ENCODE measurements around the gene EFL1. TPM values are rescaled to one million over a fixed set of nuclear protein-coding genes. Genes with fewer than 3 reads are reported as not detected.

EFL1 gene
- total and polyA plus RNA-seq, 9 of the 15 experiments (the other 6 are each of a cell fraction or from before 2014, with no cell fraction given): 4.8 to 32.5 (median 16.9) TPM

DNA sequence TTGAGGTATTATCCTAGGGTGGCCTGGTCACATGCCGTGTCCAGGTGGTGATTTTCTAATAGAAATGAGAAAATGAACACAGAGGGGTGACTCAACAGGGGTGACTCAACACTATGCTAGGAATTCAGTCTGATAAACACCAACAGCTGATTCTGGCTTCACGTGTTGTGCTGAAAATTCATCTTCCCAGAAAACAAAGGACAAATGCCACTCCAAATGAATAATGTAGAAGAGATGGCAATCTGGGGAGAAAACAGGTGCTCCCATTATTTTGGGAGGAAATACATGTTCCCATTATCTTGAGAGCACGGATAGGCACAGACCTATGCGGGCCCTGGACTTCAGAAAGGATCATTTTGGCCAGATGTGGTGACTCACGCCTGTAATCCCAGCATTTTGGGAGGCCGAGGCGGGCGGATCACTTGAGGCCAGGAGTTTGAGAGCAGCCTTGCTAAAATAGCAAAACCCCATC is 115.5 kb downstream of the EFL1 start (continued):
- TF ChIP-seq, protein P1, sequence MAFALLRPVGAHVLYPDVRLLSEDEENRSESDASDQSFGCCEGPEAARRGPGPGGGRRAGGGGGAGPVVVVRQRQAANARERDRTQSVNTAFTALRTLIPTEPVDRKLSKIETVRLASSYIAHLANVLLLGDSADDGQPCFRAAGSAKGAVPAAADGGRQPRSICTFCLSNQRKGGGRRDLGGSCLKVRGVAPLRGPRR (CRISPR knock-in tag; IDR thresholded peaks at IDR 0.05): no peak
- TF ChIP-seq RBM22 (IDR thresholded peaks at IDR 0.05; ENCODE audit: low read depth, low read length, poor library complexity, severe bottlenecking): no peak
- TF ChIP-seq MAZ (CRISPR knock-in tag; conservative IDR thresholded peaks at IDR 0.05 in 1 of 2, IDR thresholded peaks at IDR 0.05 in 1 of 2): no peak
- TF ChIP-seq, protein P2, sequence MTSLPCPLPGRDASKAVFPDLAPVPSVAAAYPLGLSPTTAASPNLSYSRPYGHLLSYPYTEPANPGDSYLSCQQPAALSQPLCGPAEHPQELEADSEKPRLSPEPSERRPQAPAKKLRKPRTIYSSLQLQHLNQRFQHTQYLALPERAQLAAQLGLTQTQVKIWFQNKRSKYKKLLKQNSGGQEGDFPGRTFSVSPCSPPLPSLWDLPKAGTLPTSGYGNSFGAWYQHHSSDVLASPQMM (CRISPR knock-in tag; IDR thresholded peaks at IDR 0.05): no peak

GRCh38 chr15:82146576-82146975 is 116.0 kb downstream of the EFL1 start:
- Histone ChIP-seq H3K9me3 (replicated peaks; ENCODE audit: control insufficient read depth, insufficient read depth, low read depth, low read length) (no peaks in the 10 kb centered on the region), H3K4me2 (ENCODE audit: insufficient read depth, low read length) (peak overlapping the region; percentile 22; the same call in 1 of the 2 replicates), H2AFZ (ENCODE audit: low read depth, low read length) (no peak overlapping the region), H3K27ac (ENCODE audit: extremely low read depth, low read depth, low read length) (peak overlapping the region; percentile 64; the same call in 2 of the 3 replicates), H3K4me1 (replicated peaks in 1 of 2; ENCODE audit: control insufficient read depth in 2 of 2, insufficient read depth in 2 of 2, low read length in 2 of 2) (peaks cover 4 to 9% of the 10 kb centered on the region in 2 experiments; a peak in 2 of 5 replicates), H3K9me1 (ENCODE audit: control insufficient read depth, insufficient read depth, low read length) (no peaks in the 10 kb centered on the region), H4K20me1 (replicated peaks; ENCODE audit: control insufficient read depth, insufficient read depth, low read length) (no peaks in the 10 kb centered on the region), H3K9ac (ENCODE audit: insufficient read depth in 1 of 2, low read depth in 2 of 2, low read length in 2 of 2) (no peak overlapping the region), H3K27me3 (ENCODE audit: control insufficient read depth in 2 of 2, insufficient read depth in 2 of 2, low read length in 2 of 2) (no peaks in the 10 kb centered on the region), H3K36me3 (ENCODE audit: control insufficient read depth, insufficient read depth, low read length) (peaks cover 16% of the 10 kb centered on the region; the same call in 2 of the 3 replicates), H3K4me3 (no peak overlapping the region), H3K79me2 (ENCODE audit: control insufficient read depth, insufficient read depth, low read length) (no peaks in the 10 kb centered on the region)
- intact Hi-C loops (cut with micrococcal nuclease): no loop called here
- no TSS peak for BruUV-seq (replicated peaks)
- ChIA-PET POLR2A (interaction anchor here (0.6 to 0.7 kb wide), 3 partner anchors 12 to 480 kb away, joined by 3 to 4 read pairs (median 4); no protein-coding TSS in a partner anchor), CTCF (ENCODE audit: low intra/inter-chr PET ratio) (no interaction called here)
- WGBS (ENCODE audit: insufficient coverage, low coverage, missing lambda C conversion rate): 97% methylated on average over 2 of the region's 3 CpGs
- in situ Hi-C loops (cut with MboI): no loop called here
- DNase-seq (ENCODE audit: extremely low read depth in 1 of 4, low spot score in 3 of 4) (no peak), FAIRE-seq (no peak), ATAC-seq (peak; percentile 40)
- no peak for TF ChIP-seq TFE3 (CRISPR knock-in tag; IDR thresholded peaks at IDR 0.05)
- TF ChIP-seq TEAD2 (tag; IDR thresholded peaks at IDR 0.05): no peak
- TF ChIP-seq TSC22D4 (tag; IDR thresholded peaks at IDR 0.05): no peak
- no peak for TF ChIP-seq IFI16 (CRISPR knock-in tag; IDR thresholded peaks at IDR 0.05)
- TF ChIP-seq ESRRB (CRISPR knock-in tag; IDR thresholded peaks at IDR 0.05; ENCODE audit: borderline replicate concordance): no peak
- TF ChIP-seq, protein P3, sequence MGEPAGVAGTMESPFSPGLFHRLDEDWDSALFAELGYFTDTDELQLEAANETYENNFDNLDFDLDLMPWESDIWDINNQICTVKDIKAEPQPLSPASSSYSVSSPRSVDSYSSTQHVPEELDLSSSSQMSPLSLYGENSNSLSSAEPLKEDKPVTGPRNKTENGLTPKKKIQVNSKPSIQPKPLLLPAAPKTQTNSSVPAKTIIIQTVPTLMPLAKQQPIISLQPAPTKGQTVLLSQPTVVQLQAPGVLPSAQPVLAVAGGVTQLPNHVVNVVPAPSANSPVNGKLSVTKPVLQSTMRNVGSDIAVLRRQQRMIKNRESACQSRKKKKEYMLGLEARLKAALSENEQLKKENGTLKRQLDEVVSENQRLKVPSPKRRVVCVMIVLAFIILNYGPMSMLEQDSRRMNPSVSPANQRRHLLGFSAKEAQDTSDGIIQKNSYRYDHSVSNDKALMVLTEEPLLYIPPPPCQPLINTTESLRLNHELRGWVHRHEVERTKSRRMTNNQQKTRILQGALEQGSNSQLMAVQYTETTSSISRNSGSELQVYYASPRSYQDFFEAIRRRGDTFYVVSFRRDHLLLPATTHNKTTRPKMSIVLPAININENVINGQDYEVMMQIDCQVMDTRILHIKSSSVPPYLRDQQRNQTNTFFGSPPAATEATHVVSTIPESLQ (CRISPR knock-in tag; IDR thresholded peaks at IDR 0.05): no peak
- no peak for TF ChIP-seq CBFA2T3 (IDR thresholded peaks at IDR 0.05)
- TF ChIP-seq MTA1 (IDR thresholded peaks at IDR 0.05; ENCODE audit: borderline replicate concordance): no peak
- TF ChIP-seq KLF1 (tag; IDR thresholded peaks at IDR 0.05): no peak
- no peak for TF ChIP-seq HDAC3 (IDR thresholded peaks at IDR 0.05; ENCODE audit: borderline replicate concordance, partially characterized antibody)
- no peak for TF ChIP-seq RB1 (IDR thresholded peaks at IDR 0.05; ENCODE audit: low read depth)
- no peak for TF ChIP-seq DMBX1 (CRISPR knock-in tag; IDR thresholded peaks at IDR 0.05; ENCODE audit: borderline replicate concordance)

Data from K562 (cell line).